ENCODE results near the gene MAGEB17.
A peak's percentile ranks its signal among the peaks of the same experiment; 100 is the strongest.
"Not testable (repeated sequence)": the region's sequence is repeated elsewhere in the genome, so short reads cannot be mapped to it uniquely, and the experiment has no call there.

MAGEB17 gene

DNA sequence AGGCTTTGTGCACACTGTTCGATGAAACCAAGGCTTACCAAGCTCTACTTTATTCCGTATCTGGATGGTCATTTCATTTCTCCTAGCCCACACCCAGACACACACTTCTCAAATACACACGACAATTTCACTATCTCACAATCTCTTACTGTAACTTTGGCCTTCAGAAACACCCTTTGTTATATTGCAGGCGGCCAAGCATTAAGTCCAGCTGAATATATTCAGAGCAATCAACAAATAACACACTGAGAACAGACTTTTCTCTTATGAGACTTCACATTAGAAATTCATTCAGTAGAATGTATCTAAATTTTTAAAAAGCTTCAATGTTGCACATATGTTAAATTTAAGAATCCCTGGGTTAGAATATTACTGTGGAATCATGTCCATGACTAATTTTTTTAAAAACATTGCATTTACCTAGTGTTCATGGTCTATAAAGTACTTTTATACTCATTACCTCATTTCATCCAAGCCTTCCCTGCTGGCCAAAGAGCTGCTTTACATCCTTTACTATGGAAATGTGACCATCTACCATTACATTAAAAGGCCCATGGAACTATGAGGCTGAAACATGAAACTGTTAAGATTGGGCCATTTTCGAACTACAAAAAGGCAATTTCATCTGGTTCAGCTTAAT lies 10.5 kb upstream of the MAGEB17 start:
- DNase-seq: no peak

DNA sequence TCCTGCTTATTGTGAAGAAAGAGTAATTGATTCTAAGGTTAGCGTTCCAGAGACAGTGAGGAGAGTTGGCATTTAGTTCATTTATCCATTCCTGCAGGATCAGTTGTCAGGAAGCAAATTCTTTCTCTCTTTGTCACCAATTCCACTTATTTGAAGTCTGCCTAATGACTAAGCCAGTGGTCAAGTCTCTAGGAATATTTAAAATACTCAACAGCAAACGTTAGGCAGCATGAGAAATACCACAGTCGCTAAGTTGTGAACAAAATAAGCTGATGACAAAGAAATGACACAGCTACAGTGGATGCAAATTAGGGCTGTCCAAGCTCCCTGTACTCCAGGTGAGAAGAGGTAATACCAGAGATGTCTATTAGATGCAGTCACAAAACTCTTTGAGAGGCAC lies 6.6 kb upstream of the MAGEB17 start:
- DNase-seq: no peak

DNA sequence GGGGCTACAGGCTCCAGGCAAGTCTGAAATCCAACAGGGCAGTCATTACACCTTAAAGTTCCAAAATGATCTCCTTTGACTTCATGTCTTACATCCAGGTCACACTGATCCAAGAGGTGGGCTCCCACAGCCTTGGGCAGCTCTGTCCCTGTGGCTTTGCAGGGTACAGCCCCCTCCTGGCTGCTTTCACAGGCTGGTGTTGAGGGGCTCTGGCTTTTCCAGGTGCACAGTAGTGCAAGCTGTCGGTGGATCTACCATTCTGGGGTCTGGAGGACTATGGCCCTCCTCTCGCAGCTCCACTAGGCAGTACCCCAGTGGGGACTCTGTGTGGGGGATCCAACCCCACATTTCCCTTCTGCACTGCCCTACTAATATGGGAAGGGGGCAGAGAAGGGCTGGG lies 6.1 kb upstream of the MAGEB17 start:
- not testable (repeated sequence) for DNase-seq

DNA sequence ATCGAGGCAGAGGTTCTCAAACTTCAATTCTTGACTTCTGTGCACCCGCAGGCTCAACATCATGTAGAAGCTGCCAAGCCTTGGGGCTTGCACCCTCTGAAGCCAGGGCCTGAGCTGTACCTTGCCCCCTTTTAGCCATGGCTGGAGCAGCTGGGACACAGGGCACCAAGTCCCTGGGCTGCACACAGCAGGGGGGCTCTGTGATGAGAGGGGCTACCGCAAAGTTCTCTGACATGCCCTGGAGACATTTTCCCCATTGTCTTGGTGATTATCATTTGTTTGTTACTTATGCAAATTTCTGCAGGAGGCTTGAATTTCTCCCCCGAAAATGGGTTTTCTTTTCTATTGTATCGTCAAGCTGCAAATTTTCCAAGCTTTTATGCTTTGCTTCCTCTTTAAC lies 4.9 kb upstream of the MAGEB17 start:
- DNase-seq: no peak

DNA sequence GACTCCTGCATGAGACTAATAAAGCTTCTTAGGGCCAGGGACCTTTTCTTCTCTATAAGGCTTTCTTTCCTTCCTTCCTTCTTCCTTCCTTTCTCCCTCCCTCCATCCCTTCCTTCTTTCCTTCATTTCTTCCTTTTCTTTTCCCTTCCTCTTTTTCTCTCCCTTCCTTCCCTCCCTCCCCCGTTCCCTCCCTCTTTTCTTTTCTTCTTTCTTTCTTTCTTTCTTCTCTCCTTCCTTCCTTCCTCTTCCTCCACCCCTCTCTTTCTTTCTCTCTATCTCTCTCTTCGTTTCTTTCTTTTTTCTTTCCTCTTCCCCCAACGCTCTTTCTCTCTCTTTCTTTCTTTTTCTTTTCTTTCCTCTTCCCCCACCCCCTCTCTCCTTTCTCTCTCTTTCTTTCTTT lies 2.5 kb upstream of the MAGEB17 start:
- DNase-seq: no peak

DNA sequence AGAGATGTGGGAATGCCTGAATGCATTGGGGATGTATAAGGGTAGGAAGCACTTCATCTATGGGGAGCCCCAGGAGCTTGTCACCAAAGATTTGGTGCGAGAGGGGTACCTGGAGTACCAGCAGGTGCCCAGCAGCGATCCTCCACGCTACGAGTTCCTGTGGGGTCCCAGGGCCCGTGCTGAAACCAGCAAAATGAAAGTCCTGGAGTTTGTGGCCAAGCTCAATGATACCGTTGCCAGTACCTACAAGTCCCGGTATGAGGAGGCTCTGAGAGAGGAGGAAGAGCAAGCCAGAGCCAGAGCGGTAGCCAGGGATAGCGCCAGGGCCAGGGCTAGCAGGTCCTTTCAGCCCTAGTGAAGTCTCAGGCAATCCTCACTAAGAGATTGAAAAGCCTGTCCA lies 3.8 kb downstream of the MAGEB17 start:
- no peak for DNase-seq

DNA sequence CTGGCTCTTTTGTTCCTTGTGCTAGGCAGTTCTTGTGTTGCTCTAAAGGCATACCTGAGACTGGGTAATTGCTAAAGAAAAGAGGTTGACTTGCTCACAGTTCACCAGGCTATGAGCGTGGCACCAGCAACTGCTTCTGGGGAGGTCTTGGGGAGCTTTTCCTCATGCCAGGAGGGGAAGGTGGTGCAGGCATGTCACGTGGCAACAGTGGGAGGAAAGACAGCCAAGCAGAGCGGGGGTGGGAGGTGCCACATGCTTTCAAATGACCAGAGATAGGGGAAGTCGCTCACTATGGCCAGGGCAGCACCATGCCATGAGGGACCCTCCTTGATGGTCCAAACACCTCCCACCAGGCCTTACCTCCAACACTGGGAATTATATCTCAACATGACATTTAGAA lies 4.7 kb downstream of the MAGEB17 start:
- no peak for DNase-seq

DNA sequence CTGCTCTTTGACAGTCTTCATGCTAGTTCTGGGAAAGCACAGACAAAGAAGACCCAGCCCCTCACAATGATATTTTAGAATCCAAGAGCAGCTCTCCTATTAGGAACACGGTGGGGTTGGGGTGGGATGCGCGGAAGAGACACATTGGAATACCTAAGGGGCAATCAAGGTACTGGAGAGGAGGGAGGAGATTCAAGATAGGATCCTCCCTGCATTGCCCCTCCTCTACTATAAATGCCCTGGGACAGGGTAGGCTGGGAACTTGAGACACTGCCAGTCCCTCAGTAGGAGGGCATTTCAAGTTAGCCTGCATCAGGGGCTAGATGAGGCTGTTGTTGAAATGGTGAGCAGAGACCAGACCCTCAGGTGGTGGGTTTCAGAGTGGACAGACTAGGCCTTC lies 5.1 kb downstream of the MAGEB17 start:
- DNase-seq: no peak

DNA sequence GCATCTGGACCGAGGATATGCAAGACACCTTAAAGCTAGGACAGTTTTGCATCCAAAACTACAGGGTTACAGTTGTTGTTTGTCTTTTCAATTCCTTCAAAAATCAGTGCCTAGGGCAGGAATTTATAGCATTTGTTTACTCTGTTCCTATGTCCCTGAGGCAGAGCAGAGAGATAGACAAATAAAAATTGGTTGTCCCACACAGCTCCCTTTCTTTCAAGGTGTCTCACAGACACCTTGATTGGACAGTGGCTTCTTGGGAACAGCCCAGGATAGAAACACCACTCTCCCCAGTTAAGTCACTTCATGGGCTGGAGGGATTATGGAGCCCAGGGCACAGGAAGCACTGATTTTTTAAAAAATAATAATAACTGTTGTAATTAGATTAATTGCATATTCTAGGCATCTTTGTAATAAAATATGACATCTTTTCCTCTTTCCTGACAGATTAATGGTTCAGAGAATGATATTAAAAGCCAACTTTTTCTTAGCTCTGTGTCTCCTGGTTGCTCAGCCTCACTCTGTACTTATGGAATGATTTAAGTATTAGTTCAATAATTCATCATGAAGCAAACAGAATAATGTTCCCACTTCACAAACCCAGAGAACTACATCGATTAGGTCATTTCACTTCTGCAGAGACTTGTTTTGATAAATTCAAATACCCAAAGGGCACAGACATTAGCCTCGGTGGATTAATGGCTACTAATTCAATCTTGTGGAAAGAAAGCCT lies 8.2 kb downstream of the MAGEB17 start:
- DNase-seq: no peak

DNA sequence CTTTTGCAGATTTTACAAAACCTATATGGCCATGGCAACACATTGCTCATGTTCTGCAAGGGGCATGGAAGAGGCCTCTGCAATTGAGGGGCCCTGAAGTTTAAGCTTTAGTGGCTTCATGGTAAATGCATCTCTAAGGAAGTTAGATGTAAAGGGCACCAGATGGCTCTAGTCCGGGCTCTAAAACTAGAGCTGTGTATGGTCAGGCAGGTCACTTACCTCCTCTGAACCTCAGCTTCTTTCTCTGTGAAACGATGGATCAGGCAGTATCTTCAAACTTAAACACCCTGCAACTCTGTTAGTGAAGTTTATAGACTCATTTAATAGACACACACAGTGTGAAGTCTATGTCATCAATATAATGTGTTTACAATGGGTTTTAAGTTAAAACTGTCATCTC lies 10.0 kb downstream of the MAGEB17 start:
- no peak for DNase-seq

DNA sequence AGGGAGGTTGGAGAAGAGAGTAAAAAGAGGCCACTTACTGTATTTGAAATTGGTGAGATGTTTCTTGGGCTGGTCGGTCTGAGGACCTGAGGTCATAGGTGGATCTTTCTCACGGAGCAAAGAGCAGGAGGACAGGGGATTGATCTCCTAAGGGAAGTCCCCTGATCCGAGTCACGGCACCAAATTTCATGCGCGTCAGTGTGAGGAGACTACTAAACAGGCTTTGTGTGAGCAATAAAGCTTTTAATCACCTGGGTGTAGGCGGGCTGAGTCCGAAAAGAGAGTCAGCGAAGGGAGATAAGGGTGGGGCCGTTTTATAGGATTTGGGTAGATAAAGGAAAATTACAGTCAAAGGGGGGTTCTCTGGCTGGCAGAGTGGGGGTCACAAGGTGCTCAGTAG lies 16.6 kb downstream of the MAGEB17 start:
- not testable (repeated sequence) for DNase-seq

DNA sequence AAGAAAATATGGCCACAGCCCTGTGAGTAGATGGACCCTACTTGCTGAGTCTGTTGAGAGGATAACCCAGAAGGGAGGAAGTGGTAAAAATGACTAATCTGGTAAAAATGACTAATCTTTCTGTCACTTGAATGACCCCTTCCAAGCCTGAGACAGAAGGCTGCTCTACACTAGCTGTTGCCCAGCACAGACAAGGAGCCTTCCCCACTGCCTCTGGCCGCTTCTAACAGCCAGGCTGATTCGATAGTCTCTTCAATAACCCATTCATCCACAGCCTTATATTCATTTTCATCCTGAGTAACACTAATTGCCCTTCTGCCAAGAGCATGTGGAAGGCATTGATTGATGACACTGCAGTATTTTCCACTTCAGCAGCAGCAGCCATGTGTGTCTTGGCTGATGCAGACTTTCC lies 18.4 kb downstream of the MAGEB17 start:
- no peak for DNase-seq

DNA sequence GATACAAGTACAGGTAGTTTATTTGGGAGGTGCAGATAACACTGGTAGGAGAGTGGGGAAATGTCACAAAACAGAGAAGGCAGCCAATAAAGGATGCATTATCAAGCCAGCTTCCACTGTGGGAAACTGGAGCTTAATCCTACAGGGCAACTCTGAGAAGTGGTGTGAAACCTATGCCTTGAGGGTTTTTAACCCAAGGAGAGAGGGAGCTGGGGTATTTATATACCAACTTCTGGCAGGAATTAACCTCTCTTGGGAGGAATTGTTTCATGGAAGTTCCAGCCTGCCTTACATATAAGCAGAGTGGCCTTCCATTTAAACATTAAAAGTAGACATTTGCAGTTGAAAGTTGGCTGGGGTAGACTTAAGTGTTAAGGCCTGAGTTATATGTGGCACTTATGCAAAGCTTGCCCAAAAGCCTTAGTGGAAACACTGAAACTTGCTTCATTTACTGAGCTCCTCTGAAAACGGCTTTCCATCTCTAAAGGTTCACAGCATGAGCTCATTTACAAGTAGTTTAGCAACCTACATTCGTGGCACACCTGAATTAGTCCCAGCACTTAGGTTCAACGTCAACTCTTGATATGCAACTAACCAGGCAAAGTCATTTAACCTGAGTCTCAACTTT lies 19.2 kb downstream of the MAGEB17 start:
- no peak for DNase-seq

DNA sequence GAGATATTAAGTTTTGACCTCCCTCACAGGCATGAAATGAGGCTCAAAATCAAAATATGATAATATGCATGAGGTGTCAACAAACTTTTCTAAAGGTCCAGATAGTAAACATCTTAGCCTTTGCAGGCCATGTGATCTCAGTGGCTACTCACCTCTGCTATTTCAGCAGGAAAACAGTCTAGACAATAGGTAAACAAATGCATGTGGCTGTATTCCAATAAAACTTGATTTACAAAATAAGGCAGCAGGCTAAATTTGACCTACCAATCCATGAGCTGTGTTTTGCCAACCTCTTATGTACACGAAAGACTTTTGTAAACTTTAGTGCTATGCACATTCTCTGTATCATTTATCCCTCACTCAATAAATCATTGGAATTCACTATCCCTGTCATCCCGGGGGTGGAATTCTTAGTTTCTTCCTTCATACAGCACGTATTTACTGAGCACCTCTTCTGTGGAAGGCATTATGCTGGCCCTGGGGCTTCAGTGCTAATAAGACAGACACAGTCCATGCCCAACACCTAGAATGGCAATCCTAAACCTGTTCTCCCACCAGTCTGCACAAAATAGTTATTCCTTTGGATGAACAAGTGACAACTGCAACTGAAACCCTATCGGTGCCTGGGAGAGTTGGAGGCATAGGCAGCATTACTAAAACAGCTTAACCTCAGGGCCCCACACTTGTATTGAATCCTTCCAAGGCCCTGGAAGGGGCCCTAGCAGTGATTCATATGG lies 19.9 kb downstream of the MAGEB17 start:
- DNase-seq: no peak

DNA sequence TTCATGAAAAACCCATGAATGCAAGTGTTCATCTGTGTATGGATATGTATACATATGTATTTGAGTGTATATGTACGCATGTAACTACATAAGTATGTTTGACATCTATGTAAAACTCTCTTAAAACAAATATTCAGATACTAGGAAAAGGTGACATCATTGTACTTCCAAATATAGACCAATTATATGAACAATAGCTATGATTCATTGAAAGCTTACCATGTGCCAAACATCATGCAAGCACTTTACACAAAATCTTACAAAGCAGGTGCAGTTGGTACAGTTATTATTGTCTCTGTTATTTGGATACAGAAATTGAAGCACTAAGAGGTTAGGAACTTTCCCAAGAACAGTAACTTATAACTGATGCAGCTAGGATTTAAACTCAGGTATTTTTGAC lies 21.4 kb downstream of the MAGEB17 start:
- DNase-seq: peak; percentile 48

DNA sequence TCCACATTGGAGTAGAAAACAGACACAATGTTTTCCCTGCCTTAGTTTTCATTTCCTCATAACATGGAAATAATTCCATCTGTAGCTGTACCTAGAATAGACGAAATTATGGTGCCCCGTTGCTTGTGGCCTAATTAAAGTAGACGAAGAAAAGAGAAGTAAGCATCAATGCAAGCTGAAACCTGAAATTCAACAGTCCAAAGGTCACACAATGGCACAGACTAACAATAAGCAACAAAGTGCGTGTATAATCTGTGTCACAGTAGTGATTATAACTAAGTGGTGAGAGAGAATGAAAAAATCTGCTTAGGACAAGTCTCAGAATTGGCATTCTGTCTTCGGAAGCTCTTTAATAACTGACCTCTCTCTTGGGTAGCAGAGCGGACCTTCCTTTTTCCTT lies 24.3 kb downstream of the MAGEB17 start:
- no peak for DNase-seq

DNA sequence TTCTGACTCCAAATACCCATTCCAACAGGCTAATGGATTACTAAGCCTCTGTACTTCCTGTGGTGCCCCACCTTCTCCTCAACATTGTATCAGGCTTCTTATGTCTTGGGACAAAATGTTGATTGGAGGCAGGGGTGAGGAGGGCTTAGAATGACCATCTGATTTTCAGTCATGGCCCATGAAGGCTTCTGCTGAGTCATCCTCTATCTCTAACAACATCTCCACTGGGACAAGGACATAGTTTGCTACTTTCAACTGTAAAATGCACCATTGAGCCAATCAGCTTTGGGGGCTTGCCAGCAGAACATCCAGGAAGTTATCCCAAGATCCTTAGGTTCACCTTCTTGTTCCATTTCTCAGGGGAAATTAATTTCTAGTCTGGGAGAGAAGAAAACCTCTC lies 29.5 kb downstream of the MAGEB17 start:
- no peak for DNase-seq

DNA sequence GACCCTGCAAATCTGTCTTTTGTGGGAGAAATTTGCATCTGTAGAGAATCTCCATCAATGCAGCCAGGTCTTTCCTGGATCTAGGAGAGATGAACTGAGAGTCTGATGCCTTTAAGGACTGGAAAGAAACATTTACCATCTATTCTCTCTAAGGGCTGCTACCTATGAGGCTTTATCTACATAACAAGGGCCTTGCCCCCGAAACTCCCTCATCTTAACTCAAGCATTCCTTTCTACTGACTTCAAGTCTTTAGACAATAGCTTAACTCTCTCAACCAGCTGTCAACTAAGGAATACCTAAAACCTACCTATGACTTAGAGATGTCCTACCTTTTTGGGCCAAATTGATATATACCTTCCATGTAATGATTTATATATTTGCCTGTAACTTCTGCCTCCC lies 32.1 kb downstream of the MAGEB17 start:
- no peak for DNase-seq

DNA sequence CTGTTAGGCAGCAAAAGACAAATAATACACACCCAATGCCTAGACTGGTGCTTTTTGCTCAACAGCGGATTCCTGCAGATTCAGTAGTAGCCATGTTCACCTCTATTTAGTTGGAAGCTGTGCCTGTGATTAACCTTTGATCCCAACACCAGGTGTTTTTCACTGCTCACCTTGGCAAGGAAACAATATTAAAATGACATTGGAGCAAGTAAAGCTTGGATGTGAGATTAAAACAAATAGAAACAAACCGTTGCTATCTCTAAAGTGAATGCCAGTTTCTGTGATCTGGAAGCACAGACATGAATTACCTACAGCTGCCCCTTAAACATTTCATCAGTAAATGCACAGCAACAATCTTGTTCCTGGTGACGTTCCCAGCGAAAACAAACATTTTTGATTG lies 35.7 kb downstream of the MAGEB17 start:
- DNase-seq: no peak

DNA sequence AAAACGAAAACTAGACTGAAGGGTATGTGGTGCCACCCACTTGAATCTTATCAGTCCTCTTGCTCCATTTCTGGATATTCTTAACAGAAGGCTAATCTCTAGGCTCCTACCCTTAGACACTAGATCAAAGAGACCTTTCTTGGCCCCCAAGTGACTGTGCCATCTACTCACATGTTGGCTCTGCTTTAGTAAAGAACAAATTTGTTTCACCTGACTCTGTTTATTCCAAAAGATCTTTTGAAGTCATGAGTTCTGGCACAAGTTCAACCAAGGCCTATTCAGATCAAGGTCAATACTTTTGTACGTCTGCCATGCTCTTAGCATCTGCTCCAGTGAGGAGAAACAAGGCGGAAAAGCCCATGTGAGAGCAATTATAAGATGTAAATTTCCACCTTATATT lies 37.3 kb downstream of the MAGEB17 start:
- no peak for DNase-seq

DNA sequence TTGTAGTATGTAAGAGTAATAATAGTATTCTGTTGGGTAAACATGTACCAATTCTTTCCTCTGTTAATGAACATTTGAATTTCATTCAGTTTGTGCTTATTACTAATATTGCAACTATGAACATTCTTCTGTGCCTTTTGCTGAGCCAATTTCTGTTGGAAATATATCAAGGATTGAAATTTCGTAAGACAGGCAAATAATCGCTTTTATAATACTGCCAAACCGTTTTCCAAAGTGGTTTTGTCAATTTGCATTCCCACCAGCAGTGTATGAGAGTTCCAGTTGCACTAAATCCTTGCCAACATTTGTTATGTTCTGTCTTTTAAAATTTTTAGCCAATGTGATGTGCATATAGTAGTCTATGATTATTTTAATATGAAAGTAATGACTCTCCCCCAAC lies 38.6 kb downstream of the MAGEB17 start:
- DNase-seq: no peak

DNA sequence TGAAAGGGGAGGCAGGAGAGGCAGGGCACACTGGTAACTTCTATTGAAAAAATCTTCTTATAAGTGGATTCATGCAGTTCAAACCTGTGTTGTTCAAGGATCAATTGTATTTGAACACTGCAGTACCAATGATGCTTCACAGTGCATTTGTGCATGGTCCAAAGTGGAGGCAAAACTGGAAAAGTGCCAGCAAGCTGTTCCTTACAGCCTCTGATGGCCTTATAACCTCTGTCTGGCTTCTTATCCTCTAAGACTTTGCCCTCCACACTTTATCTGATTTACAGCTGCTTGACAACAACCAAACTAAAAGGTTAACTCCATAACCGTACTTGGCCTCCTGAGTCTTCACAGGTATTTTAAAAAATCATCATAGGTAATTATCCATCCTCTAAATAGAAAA lies 40.4 kb downstream of the MAGEB17 start:
- no peak for DNase-seq

DNA sequence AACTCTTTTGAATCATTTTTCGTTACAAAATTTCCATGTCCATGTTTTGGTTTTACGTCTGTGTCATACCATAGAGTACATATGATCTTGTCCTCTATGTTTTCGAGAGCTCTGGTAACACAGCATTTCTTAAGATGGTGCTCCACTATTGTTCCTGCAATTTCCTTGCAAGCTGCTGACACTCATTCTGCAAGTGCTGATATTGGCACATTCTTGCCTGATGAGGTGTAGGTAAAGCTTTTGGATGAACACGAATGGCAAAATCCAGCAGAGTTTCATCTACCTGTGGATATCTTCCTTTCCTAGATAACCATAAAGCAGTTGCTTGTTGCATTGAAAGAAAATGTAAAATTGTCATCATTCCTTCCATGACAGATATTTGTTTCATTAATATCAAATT lies 41.3 kb downstream of the MAGEB17 start:
- DNase-seq: no peak

DNA sequence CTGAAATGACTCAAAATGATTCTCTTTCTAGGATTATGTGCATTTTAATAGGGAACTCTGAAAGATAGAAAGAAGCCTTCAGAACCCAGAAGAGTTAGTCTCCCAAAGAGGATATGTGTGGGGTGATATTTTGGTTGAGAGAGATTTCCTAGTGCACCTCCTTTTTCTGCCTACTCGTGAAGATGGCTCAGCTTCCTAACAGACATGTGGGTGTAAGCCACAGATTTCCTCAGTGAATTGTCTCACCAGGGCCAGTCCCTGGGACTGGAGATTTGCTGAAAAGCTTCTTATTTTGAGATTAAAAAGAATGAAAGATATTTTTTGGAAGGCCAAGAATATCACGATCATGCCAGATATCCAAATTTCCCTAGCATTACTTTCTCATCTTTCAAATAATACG lies 42.8 kb downstream of the MAGEB17 start:
- no peak for DNase-seq
